Brain microvascular endothelial cell (primary cell): ENCODE measurements around the gene ATP6V0A4.
"Not testable (repeated sequence)": the region's sequence is repeated elsewhere in the genome, so short reads cannot be mapped to it uniquely, and the experiment has no call there.

Source experiments
- DNase-seq: peaks from one replicate; pipeline ENCODE4 v3.0.0-alpha.2; 2020
- H3K27ac ChIP-seq: fragments of 250-450 bp; sonication (Bioruptor Pico); 2 replicates; pipeline ENCODE4 v1.5.1; 2020; ENCODE audit warnings: mild to moderate bottlenecking, moderate library complexity
- H3K27me3 ChIP-seq: fragments of 250-450 bp; sonication (Bioruptor Pico); replicated peaks from 2 replicates; pipeline ENCODE4 v1.5.1; 2020; ENCODE audit warnings: mild to moderate bottlenecking
- H3K36me3 ChIP-seq: fragments of 250-450 bp; sonication (Bioruptor Pico); replicated peaks from 2 replicates; pipeline ENCODE4 v1.5.1; 2020; ENCODE audit warnings: mild to moderate bottlenecking
- H3K4me3 ChIP-seq: 2 replicates; pipeline ENCODE4 v1.5.1; 2011; ENCODE audit warnings: low read depth, mild to moderate bottlenecking, control low read depth, low read length, moderate library complexity
- CTCF ChIP-seq: IDR thresholded peaks from 2 replicates; pipeline ENCODE4 v1.5.1; 2011; ENCODE audit warnings: low read depth, mild to moderate bottlenecking, moderate library complexity, low read length, control low read depth, inconsistent platforms; ENCODE audit errors: missing control alignments
- in situ Hi-C: cut with HindIII; loops from 2 replicates; pipeline ENCODE4 v1.10.0; 2017; ENCODE audit warnings: low sequenced_read_pairs, low pct_ligation_motif_present

Gene ATP6V0A4

GRCh38 chr7:138698281-138698680, 99.7 kb downstream of the ATP6V0A4 start:
- Histone ChIP-seq H3K36me3 (no peaks in the 10 kb centered on the region), H3K27ac (no peak overlapping the region), H3K27me3 (no peaks in the 10 kb centered on the region), H3K4me3 (no peak overlapping the region)
- no peak for DNase-seq
- no peak for TF ChIP-seq CTCF
- in situ Hi-C loops, result no loop called here

GRCh38 chr7:138697535-138698182, 100.3 kb downstream of the ATP6V0A4 start:
- no peak overlapping the region for H3K27ac ChIP-seq
- H3K4me3 ChIP-seq, result no peak overlapping the region
- DNase-seq, result no peak
- TF ChIP-seq CTCF, result no peak
- in situ Hi-C loops, result no loop called here
- no peaks in the 10 kb centered on the region for H3K36me3 ChIP-seq
- H3K27me3 ChIP-seq, result no peaks in the 10 kb centered on the region

GRCh38 chr7:138695776-138696175, 102.2 kb downstream of the ATP6V0A4 start:
- H3K4me3 ChIP-seq, in situ Hi-C loops, H3K36me3 ChIP-seq, H3K27me3 ChIP-seq, H3K27ac ChIP-seq, DNase-seq: not testable (repeated sequence)

GRCh38 chr7:138695106-138695505, 102.9 kb downstream of the ATP6V0A4 start:
- Histone ChIP-seq H3K4me3 (no peak overlapping the region), H3K27ac (no peak overlapping the region), H3K36me3 (no peaks in the 10 kb centered on the region), H3K27me3 (no peaks in the 10 kb centered on the region)
- no peak for DNase-seq
- TF ChIP-seq CTCF, result no peak
- in situ Hi-C loops, result no loop called here

- Histone ChIP-seq H3K4me3 (no peak overlapping the region), H3K27me3 (no peaks in the 10 kb centered on the region), H3K36me3 (no peaks in the 10 kb centered on the region), H3K27ac (no peak overlapping the region)
- TF ChIP-seq CTCF, result no peak
- DNase-seq, result no peak
- in situ Hi-C loops, result no loop called here
Observed at GRCh38 chr7:138691178-138691577, 106.8 kb downstream of the ATP6V0A4 start.

- no peak overlapping the region for H3K4me3 ChIP-seq
- no peak for TF ChIP-seq CTCF
Observed at GRCh38 chr7:138690495-138690894, 107.5 kb downstream of the ATP6V0A4 start.

GRCh38 chr7:138688037-138688436, 110.0 kb downstream of the ATP6V0A4 start:
- H3K36me3 ChIP-seq, H3K27ac ChIP-seq, H3K4me3 ChIP-seq, in situ Hi-C loops, DNase-seq, H3K27me3 ChIP-seq: not testable (repeated sequence)

More at GRCh38 chr7:138690495-138690894, 107.5 kb downstream of the ATP6V0A4 start:
- no peaks in the 10 kb centered on the region for H3K27me3 ChIP-seq
- no peak overlapping the region for H3K27ac ChIP-seq
- in situ Hi-C loops, result no loop called here
- no peaks in the 10 kb centered on the region for H3K36me3 ChIP-seq
- DNase-seq, result no peak
